Neural cell (in vitro differentiated cells): ENCODE measurements around the gene IP6K3. TPM values are rescaled to one million over a fixed set of nuclear protein-coding genes. Genes with fewer than 3 reads are reported as not detected.
A peak's percentile ranks its signal among the peaks of the same experiment; 100 is the strongest.

Experiments
- H2AFZ ChIP-seq: fragments of 200-600, 300-800 bp; sonication (generic), shearing (Covaris generic); 2 replicates; pipeline ENCODE4 v1.6.0; 2014; ENCODE audit warnings: low read depth, mild to moderate bottlenecking, antibody characterized with exemption, low read length, moderate library complexity
- H3F3A ChIP-seq: fragments of 200-600 bp; shearing (Covaris generic); 2 replicates; pipeline ENCODE4 v1.6.1; 2016; ENCODE audit warnings: mild to moderate bottlenecking, moderate library complexity, mixed read lengths, antibody characterized with exemption, low read length; ENCODE audit not compliant: insufficient read depth, poor library complexity, severe bottlenecking
- H3K27ac ChIP-seq: fragments of 200-600, 300-800 bp; sonication (generic), shearing (Covaris generic); 2 replicates; pipeline ENCODE4 v1.5.1; 2014; ENCODE audit warnings: mild to moderate bottlenecking, low read length, moderate library complexity
- H3K27me3 ChIP-seq: fragments of 300-800, 200-600 bp; sonication (generic), shearing (Covaris generic); 2 replicates; pipeline ENCODE4 v1.6.0; 2014; ENCODE audit warnings: mild to moderate bottlenecking, low read depth, low read length, moderate library complexity; ENCODE audit not compliant: insufficient read depth
- H3K36me3 ChIP-seq: fragments of 300-800, 200-600 bp; sonication (generic), shearing (Covaris generic); 2 replicates; pipeline ENCODE4 v1.5.1; 2014; ENCODE audit warnings: mild to moderate bottlenecking, antibody characterized with exemption, low read length, moderate library complexity; ENCODE audit not compliant: insufficient read depth
- H3K4me2 ChIP-seq: fragments of 300-800, 200-600 bp; sonication (generic), shearing (Covaris generic); 2 replicates; pipeline ENCODE4 v1.6.0; 2014; ENCODE audit warnings: mild to moderate bottlenecking, low read length
- H3K4me3 ChIP-seq: fragments of 300-800, 200-600 bp; sonication (generic), shearing (Covaris generic); 2 replicates; pipeline ENCODE4 v1.5.1; 2014; ENCODE audit warnings: mild to moderate bottlenecking, low read length, moderate library complexity
- H3K79me2 ChIP-seq: fragments of 200-600 bp; shearing (Covaris generic); replicated peaks from 2 replicates; pipeline ENCODE4 v1.6.0; 2014; ENCODE audit warnings: mild to moderate bottlenecking, low read length, moderate library complexity; ENCODE audit not compliant: insufficient read depth
- H3K9ac ChIP-seq: fragments of 300-800, 200-600 bp; sonication (generic), shearing (Covaris generic); 2 replicates; pipeline ENCODE4 v1.6.1; 2016; ENCODE audit warnings: mild to moderate bottlenecking, low read length, mixed read lengths
- H3K9me2 ChIP-seq: fragments of 200-600 bp; shearing (Covaris generic); 2 replicates; pipeline ENCODE4 v1.6.1; 2016; ENCODE audit warnings: mild to moderate bottlenecking, low read length, mixed read lengths; ENCODE audit not compliant: insufficient read depth
- H3K9me3 ChIP-seq: fragments of 200-600, 300-800 bp; sonication (generic), shearing (Covaris generic); 2 replicates; pipeline ENCODE4 v1.6.1; 2016; ENCODE audit warnings: mild to moderate bottlenecking, mixed run types, low read length, moderate library complexity, mixed read lengths
- H4K20me1 ChIP-seq: fragments of 200-600 bp; shearing (Covaris generic); 2 replicates; pipeline ENCODE4 v1.6.1; 2016; ENCODE audit warnings: mild to moderate bottlenecking, mixed run types; ENCODE audit not compliant: insufficient read depth
- EP300 ChIP-seq: fragments of 450-650 bp; conservative IDR thresholded peaks from 2 replicates; pipeline ENCODE4 v1.6.1; 2014; ENCODE audit warnings: antibody characterized with exemption, mild to moderate bottlenecking, moderate library complexity; ENCODE audit not compliant: poor library complexity, severe bottlenecking
- EZH2 ChIP-seq: fragments of 200-600, 300-800 bp; shearing (Covaris generic), sonication (generic); IDR thresholded peaks from 2 replicates; pipeline ENCODE4 v1.6.1; 2014; ENCODE audit warnings: antibody characterized with exemption, low read length, borderline replicate concordance, mild to moderate bottlenecking; ENCODE audit not compliant: insufficient read depth, poor library complexity, severe bottlenecking
- MXI1 ChIP-seq: fragments of 450-650 bp; conservative IDR thresholded peaks from 2 replicates; pipeline ENCODE4 v1.6.1; 2014; ENCODE audit warnings: antibody characterized with exemption, mild to moderate bottlenecking; ENCODE audit not compliant: poor library complexity, severe bottlenecking
- POLR2AphosphoS5 ChIP-seq: IDR thresholded peaks from 2 replicates; pipeline ENCODE4 v1.6.1; 2012
- RAD21 ChIP-seq: fragments of 450-650 bp; conservative IDR thresholded peaks from 2 replicates; pipeline ENCODE4 v1.6.1; 2014; ENCODE audit warnings: antibody characterized with exemption, mild to moderate bottlenecking, moderate library complexity
- SMC3 ChIP-seq: fragments of 450-650 bp; conservative IDR thresholded peaks from 2 replicates; pipeline ENCODE4 v1.6.1; 2014; ENCODE audit warnings: antibody characterized with exemption, mild to moderate bottlenecking, moderate library complexity; ENCODE audit not compliant: poor library complexity
- TAF1 ChIP-seq: IDR thresholded peaks from 2 replicates; pipeline ENCODE4 v1.6.1; 2012; ENCODE audit warnings: low read depth
- polyA plus RNA-seq: library from polyadenylated mRNA; depleted of rRNA; stranded (reverse); fragments of >200 nt; gene quantifications from 2 replicates; pipeline ENCODE4 v1.2.3, GENCODE V29; 2014
- TF ChIP-seq, protein P1 (sequence below): fragments of 450-650 bp; IDR thresholded peaks from 2 replicates; pipeline ENCODE4 v1.5.1; 2014; ENCODE audit warnings: antibody characterized with exemption, mild to moderate bottlenecking, moderate library complexity; ENCODE audit not compliant: poor library complexity, severe bottlenecking
- TF ChIP-seq, protein P2 (sequence below): IDR thresholded peaks from 2 replicates; pipeline ENCODE4 v1.6.1; 2012; ENCODE audit warnings: borderline replicate concordance

Gene IP6K3
- polyA plus RNA-seq, 1 donor from 2014 or later: not detected

GRCh38 chr6:33789550-33789895 lies 42.8 kb upstream of the IP6K3 start:
- TF ChIP-seq TAF1: no peak
- no peak for TF ChIP-seq RAD21
- no peak for TF ChIP-seq SMC3
- TF ChIP-seq MXI1: no peak
- TF ChIP-seq, protein P1, sequence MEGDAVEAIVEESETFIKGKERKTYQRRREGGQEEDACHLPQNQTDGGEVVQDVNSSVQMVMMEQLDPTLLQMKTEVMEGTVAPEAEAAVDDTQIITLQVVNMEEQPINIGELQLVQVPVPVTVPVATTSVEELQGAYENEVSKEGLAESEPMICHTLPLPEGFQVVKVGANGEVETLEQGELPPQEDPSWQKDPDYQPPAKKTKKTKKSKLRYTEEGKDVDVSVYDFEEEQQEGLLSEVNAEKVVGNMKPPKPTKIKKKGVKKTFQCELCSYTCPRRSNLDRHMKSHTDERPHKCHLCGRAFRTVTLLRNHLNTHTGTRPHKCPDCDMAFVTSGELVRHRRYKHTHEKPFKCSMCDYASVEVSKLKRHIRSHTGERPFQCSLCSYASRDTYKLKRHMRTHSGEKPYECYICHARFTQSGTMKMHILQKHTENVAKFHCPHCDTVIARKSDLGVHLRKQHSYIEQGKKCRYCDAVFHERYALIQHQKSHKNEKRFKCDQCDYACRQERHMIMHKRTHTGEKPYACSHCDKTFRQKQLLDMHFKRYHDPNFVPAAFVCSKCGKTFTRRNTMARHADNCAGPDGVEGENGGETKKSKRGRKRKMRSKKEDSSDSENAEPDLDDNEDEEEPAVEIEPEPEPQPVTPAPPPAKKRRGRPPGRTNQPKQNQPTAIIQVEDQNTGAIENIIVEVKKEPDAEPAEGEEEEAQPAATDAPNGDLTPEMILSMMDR: no peak
- no peak for TF ChIP-seq EZH2
- Histone ChIP-seq H3K4me2 (no peak overlapping the region), H3K36me3 (no peaks in the 10 kb centered on the region), H4K20me1 (no peaks in the 10 kb centered on the region), H3K9ac (peak overlapping the region; percentile 90), H3K27ac (peak overlapping the region; percentile 82), H3K4me3 (peak overlapping the region; percentile 82), H3K9me2 (no peaks in the 10 kb centered on the region), H3F3A (no peaks in the 10 kb centered on the region), H2AFZ (peak overlapping the region; percentile 99), H3K79me2 (peaks cover 27% of the 10 kb centered on the region), H3K9me3 (no peaks in the 10 kb centered on the region), H3K27me3 (no peaks in the 10 kb centered on the region)

- no peaks in the 10 kb centered on the region for H3K9me2 ChIP-seq
- H4K20me1 ChIP-seq: no peaks in the 10 kb centered on the region
- H3K36me3 ChIP-seq: no peaks in the 10 kb centered on the region
- H3K27me3 ChIP-seq: no peaks in the 10 kb centered on the region
- H3K9me3 ChIP-seq: no peaks in the 10 kb centered on the region
- H3K9ac ChIP-seq: peak within 1 kb of the TSS; percentile 90
- H3K79me2 ChIP-seq: peaks cover 27% of the 10 kb centered on the region
- H3K4me2 ChIP-seq: peak within 1 kb of the TSS; percentile 92
- TF ChIP-seq, protein P1: no peak
- TF ChIP-seq, protein P2, sequence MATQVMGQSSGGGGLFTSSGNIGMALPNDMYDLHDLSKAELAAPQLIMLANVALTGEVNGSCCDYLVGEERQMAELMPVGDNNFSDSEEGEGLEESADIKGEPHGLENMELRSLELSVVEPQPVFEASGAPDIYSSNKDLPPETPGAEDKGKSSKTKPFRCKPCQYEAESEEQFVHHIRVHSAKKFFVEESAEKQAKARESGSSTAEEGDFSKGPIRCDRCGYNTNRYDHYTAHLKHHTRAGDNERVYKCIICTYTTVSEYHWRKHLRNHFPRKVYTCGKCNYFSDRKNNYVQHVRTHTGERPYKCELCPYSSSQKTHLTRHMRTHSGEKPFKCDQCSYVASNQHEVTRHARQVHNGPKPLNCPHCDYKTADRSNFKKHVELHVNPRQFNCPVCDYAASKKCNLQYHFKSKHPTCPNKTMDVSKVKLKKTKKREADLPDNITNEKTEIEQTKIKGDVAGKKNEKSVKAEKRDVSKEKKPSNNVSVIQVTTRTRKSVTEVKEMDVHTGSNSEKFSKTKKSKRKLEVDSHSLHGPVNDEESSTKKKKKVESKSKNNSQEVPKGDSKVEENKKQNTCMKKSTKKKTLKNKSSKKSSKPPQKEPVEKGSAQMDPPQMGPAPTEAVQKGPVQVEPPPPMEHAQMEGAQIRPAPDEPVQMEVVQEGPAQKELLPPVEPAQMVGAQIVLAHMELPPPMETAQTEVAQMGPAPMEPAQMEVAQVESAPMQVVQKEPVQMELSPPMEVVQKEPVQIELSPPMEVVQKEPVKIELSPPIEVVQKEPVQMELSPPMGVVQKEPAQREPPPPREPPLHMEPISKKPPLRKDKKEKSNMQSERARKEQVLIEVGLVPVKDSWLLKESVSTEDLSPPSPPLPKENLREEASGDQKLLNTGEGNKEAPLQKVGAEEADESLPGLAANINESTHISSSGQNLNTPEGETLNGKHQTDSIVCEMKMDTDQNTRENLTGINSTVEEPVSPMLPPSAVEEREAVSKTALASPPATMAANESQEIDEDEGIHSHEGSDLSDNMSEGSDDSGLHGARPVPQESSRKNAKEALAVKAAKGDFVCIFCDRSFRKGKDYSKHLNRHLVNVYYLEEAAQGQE: no peak
- TF ChIP-seq SMC3 (peak; percentile 59), RAD21 (peak; percentile 50), EZH2 (no peak), TAF1 (peak; percentile 74), EP300 (peak; percentile 56), POLR2AphosphoS5 (peak; percentile 100), MXI1 (peak; percentile 66)
- H3K4me3 ChIP-seq: peak within 1 kb of the TSS; percentile 82
- H2AFZ ChIP-seq: peak within 1 kb of the TSS; percentile 99
- H3K27ac ChIP-seq: peak within 1 kb of the TSS; percentile 82
- H3F3A ChIP-seq: no peaks in the 10 kb centered on the region
These were observed 42.2 kb upstream of the IP6K3 start, which contains the start of gene LEMD2 for GRCh38 chr6:33788694-33789549. TSS of gene LEMD2 (minus strand) at chr6:33789130. CDS start at chr6:33789116, 14 bp downstream.
